ENCODE results near the gene CNKSR3.

CNKSR3 gene

DNA sequence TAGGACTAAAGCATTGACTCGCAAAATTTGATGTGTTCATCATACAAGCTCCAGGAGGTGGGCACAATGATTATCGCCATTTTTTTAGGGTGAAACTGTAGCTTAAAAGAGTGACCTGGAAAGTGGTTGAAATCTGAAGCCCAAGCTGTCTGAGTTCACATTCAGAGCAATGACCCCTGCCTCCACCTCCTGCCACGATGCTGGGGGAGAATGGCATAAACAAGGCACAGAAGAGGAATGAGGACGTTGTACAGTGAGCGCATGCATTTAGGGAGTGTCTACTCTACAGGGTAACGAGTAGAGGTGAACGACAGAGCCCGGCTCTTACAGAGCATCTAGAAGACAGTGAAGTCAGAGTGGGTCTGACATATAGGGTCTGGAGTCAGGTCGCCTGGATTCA is 37.2 kb downstream of the CNKSR3 start:
- no peak for FAIRE-seq

DNA sequence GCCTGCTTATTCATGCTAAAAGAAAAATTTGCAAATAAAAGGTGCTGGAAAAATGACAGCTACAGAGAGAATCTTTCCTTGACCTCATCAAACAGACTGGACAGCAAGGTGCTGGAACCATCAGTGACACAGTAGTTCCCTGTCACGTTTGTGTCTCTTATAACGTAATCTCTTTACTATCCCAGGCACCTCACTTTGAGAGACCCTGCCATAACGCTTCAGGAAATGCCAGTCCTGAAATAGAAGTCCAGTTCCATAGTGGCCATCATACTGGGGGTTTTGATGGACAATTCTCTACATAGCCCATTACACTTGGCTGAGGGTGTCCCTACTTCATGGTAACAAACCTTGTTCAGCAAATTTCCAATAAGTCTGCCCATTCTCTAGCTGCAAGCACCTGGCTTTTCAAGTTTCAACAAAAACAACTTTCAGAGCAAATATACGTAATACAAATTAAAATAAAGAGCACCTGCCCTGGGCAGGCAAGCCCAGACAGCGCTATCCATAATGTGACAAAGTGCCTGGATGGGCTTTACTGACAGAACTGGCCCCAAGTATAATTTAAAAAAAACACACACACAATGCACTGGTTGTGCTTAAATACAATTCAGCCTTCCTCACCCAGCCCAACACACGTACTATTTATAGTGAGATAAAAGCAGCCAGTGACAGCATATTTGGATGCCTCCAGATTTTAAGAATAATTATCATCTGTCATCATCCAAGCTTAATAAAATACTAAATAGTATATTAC is 38.7 kb downstream of the CNKSR3 start:
- TF ChIP-seq, protein P1, sequence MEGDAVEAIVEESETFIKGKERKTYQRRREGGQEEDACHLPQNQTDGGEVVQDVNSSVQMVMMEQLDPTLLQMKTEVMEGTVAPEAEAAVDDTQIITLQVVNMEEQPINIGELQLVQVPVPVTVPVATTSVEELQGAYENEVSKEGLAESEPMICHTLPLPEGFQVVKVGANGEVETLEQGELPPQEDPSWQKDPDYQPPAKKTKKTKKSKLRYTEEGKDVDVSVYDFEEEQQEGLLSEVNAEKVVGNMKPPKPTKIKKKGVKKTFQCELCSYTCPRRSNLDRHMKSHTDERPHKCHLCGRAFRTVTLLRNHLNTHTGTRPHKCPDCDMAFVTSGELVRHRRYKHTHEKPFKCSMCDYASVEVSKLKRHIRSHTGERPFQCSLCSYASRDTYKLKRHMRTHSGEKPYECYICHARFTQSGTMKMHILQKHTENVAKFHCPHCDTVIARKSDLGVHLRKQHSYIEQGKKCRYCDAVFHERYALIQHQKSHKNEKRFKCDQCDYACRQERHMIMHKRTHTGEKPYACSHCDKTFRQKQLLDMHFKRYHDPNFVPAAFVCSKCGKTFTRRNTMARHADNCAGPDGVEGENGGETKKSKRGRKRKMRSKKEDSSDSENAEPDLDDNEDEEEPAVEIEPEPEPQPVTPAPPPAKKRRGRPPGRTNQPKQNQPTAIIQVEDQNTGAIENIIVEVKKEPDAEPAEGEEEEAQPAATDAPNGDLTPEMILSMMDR (IDR thresholded peaks at IDR 0.05; ENCODE audit: insufficient read depth, missing control alignments), result no peak
- no peak for DNase-seq (ENCODE audit: insufficient read length, low spot score)
- FAIRE-seq, result no peak

More for the DNA sequence above, 37.2 kb downstream of the CNKSR3 start:
- TF ChIP-seq, protein P1 (IDR thresholded peaks at IDR 0.05; ENCODE audit: insufficient read depth, missing control alignments), result no peak
- DNase-seq (ENCODE audit: insufficient read length, low spot score), result no peak

DNA sequence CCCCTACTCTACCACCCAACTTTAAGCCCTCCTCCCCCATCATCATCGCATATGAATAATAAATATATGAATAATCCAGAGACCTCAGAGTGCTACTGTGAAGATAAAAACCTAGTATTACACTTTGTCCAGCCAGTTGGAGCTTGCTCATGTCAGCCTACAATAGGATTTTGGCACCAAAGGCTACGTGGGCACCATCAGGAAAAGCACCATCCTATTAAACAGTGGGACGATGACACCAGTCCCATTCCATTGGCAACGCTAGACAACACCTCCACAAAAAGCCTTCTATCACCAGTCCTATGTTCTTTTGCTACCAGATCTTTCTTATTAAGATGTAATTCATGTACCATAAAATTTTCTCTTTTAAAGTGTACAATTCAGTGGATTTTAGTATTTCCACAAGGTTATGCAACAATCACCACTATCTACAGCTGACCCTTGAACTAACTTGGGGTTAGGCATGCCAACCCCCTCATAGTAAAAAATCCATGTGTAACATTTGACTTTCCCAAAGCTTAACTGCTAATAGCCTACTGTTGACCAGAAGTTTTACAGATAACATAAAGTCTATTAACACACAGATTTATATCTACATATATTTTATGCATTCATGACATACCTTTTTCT is 41.1 kb downstream of the CNKSR3 start:
- TF ChIP-seq, protein P1 (IDR thresholded peaks at IDR 0.05; ENCODE audit: insufficient read depth, missing control alignments), result no peak
- no peak for FAIRE-seq

DNA sequence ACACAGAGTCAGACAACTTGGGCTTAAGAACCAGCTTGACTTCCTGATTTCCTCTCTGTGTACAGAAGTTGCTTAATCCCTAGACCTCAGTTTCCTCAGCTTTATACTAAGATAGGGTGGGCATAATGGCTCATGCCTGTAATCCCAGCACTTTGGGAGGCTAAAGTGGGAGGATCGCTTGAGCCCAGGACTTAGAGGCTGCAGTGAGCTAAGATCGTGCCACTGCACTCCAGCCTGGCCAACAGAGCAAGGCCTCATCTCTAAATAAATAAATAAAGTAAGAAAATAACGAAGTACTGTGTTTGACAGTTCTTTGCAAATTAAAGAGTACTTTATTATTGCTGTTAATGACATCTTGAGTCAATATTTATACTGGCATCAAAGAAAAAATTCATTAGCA is 41.7 kb downstream of the CNKSR3 start:
- FAIRE-seq (no peak), DNase-seq (ENCODE audit: insufficient read length, low spot score) (no peak)
- TF ChIP-seq, protein P1 (IDR thresholded peaks at IDR 0.05; ENCODE audit: insufficient read depth, missing control alignments), result no peak

More for the DNA sequence above, 41.1 kb downstream of the CNKSR3 start:
- DNase-seq (ENCODE audit: insufficient read length, low spot score), result no peak

DNA sequence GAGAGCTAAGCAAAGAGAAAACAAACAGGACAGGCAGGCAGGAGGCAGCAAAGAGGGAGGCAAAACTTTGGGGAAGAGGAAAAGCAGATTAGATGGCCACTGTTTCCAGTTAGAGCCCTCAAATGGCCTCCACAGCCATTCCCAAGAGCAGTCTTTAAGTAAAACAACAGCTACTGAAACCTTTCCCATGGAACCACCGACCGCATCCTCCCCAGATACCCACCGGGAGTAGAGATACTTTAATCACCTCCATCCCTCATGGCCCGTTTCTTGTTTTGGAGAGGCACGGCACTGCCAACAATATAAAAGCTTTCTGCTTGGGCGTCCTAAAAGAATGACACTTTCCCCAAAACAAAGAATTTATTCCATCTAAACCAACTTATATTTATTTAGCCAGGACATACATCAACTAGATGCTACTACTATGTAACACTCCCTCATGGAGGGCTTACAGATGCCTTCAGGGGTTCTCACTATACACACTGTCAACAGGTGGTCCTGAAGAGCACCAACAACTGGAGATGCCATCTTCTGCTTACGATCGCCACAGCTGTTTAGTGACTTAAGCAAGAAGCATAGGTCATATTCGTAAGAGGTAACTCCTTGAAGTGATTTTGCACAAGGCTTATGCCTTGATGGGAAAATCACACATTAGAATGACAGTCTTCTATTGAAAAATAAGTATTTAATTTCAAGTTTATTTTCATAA is 43.4 kb downstream of the CNKSR3 start:
- TF ChIP-seq, protein P1 (IDR thresholded peaks at IDR 0.05; ENCODE audit: insufficient read depth, missing control alignments), result no peak
- FAIRE-seq, result no peak
- DNase-seq (ENCODE audit: insufficient read length, low spot score), result no peak

DNA sequence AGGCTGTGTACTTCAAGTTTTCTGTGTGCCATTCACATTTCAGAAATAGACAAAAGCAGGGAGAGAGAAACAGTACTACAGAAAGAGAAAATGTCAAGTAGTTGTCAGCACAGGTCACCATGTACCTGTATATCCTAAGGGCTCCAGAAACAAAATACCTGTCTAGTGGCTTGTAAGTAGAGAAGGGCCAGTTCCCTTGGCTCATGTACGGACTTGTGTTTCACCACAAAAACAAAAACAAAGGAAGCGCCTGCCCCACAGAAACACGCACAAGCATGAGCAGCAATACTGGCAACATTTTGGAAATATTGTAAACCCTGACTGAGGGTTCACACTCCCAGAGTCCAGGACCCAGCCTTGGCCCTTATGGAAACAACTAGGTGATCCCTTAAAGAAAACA is 44.3 kb downstream of the CNKSR3 start:
- DNase-seq (ENCODE audit: insufficient read length, low spot score) (no peak), FAIRE-seq (no peak)
- TF ChIP-seq, protein P1 (IDR thresholded peaks at IDR 0.05; ENCODE audit: insufficient read depth, missing control alignments), result no peak

Data from D721Med (cell line).